GM12865 (cell line): ENCODE data around the gene PLEKHG3.
"Not testable (repeated sequence)": the region's sequence is repeated elsewhere in the genome, so short reads cannot be mapped to it uniquely, and the experiment has no call there.

Source experiments
- DNase-seq: peaks from one replicate; pipeline ENCODE4 v3.0.0; 2010; ENCODE audit warnings: low read depth
- H3K4me3 ChIP-seq: 2 replicates; pipeline ENCODE4 v1.5.1; 2011; ENCODE audit warnings: mild to moderate bottlenecking, low read depth, low read length, control low read depth
- TF ChIP-seq, protein P1 (sequence below): IDR thresholded peaks from 2 replicates; pipeline ENCODE4 v1.5.1; 2011; ENCODE audit warnings: low read length, control low read depth, low read depth, inconsistent platforms; ENCODE audit not compliant: insufficient read depth; ENCODE audit errors: missing control alignments

The PLEKHG3 gene

GRCh38 chr14:64688031-64688430 lies 16.2 kb upstream of the PLEKHG3 start:
- TF ChIP-seq, protein P1, sequence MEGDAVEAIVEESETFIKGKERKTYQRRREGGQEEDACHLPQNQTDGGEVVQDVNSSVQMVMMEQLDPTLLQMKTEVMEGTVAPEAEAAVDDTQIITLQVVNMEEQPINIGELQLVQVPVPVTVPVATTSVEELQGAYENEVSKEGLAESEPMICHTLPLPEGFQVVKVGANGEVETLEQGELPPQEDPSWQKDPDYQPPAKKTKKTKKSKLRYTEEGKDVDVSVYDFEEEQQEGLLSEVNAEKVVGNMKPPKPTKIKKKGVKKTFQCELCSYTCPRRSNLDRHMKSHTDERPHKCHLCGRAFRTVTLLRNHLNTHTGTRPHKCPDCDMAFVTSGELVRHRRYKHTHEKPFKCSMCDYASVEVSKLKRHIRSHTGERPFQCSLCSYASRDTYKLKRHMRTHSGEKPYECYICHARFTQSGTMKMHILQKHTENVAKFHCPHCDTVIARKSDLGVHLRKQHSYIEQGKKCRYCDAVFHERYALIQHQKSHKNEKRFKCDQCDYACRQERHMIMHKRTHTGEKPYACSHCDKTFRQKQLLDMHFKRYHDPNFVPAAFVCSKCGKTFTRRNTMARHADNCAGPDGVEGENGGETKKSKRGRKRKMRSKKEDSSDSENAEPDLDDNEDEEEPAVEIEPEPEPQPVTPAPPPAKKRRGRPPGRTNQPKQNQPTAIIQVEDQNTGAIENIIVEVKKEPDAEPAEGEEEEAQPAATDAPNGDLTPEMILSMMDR = no peak
- H3K4me3 ChIP-seq = no peak overlapping the region
- DNase-seq = no peak

GRCh38 chr14:64688811-64689281 lies 15.4 kb upstream of the PLEKHG3 start:
- TF ChIP-seq, protein P1 = no peak
- no peak for DNase-seq

DNA sequence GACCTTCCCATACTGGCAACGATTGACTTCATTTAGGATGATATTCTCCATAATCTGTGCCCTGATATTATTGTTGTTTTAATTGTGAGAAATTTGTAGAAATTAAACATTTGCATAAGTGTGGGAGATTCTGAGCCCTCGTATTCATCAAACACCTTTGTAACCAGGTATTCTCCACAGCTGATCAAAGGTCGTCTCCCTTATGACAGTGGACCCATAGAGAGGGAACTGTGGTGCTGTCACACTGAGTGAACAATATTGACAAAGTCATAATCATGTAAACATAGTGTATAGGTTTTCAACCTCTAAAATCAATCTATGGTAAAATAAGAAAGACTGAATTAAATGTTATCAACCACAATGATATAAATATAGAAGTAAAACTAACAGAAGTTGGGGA lies 14.9 kb upstream of the PLEKHG3 start:
- TF ChIP-seq, protein P1 = no peak
- H3K4me3 ChIP-seq = no peak overlapping the region
- DNase-seq = no peak

More at GRCh38 chr14:64688811-64689281, 15.4 kb upstream of the PLEKHG3 start:
- H3K4me3 ChIP-seq = no peak overlapping the region

DNA sequence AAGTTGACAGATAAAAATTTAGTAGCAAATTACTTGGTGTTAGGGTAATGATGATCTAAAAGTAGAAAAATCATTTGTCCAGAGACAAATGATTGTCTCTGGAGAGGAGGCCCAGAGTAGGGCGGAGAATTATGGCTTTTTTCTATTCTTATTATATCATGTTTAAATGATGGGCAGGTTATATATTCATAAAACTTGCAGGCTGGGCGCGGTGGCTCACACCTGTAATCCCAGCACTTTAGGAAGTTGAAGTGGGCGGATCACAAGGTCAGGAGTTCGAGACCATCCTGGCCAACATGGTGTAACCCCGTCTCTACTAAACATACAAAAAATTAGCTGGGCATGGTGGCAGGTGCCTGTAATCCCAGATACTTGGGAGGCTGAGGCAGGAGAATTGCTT lies 13.6 kb upstream of the PLEKHG3 start:
- not testable (repeated sequence) for DNase-seq, H3K4me3 ChIP-seq

DNA sequence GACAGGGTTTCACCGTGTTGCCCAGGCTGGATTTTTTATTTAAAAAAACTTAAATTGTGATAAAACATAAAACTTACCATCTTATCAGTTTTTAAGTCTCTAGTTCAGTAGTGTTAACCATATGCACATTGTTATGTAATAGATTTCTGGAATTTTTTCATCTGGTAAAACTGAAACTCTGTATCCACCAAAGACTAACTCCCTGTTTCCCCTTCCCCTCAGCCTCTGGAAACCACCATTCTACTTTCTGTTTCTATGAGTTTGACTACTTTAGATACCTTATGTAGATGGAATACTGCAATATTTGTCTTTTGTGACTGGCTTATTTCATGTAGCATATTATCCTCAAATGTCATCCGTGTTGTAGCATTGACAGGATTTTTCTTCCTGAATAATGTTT lies 12.8 kb upstream of the PLEKHG3 start:
- H3K4me3 ChIP-seq = no peak overlapping the region
- no peak for DNase-seq
- TF ChIP-seq, protein P1 = no peak

DNA sequence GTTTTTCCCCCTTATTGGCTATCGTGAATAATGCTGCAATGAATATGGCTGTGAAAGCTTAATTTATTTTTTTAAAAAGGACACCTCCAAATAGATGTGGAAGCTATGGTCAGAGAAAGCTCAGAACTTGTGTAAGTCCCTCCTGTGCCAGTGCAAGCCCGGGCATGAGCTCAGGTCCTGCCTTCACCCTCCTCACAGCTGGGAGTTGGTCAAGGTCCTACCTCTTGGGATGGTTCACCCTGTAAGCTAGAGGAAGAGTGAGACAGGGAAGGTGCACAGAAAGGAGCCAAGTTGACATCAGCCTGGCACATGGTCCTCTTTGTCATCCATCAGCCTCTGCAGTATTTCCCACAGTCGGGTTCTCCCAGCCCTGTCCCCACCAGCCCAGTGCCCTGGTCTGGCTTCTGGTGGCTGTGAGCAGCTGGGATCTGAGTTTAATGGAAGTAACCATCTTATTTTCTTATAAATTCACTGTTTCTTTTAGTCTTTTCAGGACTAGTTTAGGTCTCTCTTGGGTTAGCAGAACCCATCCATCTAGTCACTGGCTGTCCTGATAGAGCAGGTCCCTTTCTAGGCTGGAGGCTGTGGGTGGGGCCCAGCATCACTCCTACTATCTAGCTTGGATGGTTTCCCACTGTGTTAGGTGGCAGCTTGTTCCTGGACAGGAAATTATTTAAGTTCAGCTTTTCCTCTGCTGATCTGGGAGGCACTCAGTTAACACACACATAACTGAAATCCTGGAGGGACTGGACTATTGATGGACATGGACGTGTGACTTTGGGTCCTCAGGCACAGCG lies 11.8 kb upstream of the PLEKHG3 start:
- no peak overlapping the region for H3K4me3 ChIP-seq
- TF ChIP-seq, protein P1 = no peak
- no peak for DNase-seq

DNA sequence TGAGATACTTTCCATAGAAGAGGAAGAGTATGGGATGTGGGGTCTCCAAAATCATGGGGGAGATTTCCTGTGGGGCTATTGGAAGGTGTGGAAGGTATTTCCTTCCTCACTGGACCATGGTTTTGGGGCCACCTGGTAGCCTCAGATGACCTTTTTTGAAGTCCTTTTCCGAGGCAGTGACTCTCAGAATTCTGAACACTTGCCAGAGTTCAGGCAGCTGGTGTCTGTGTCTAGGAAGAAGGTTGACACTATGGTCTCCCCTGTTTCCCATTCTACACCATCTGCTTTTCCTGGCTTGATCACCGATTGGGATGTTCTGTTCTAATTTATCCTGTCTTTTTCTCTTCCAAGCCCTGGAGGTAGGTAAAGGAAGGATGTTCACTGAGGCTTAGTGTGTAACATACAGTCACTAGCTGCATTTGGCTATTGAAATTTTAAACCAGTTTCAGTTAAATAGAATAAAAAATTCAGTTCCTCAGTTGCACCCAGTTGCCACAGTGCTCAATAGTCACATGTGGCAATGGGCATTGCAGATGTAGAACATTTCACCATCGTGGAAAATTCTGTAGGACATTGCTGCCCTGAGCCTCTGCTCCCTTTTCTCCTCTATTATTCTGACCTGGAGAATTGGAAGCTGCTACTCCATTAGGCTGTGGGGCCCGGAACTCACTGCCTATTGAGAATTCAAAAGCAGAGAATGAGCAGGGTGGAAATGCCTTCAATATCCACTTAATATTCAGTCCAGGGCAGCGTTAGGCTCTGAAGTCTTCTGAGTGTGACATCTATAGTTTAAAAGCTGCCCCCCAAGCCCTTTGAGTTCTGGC lies 11.0 kb upstream of the PLEKHG3 start:
- no peak overlapping the region for H3K4me3 ChIP-seq
- DNase-seq = no peak
- TF ChIP-seq, protein P1 = no peak
